OCI-LY7 (cell line): Measurements from ENCODE around the gene OPALIN. TPM values are rescaled to one million over a fixed set of nuclear protein-coding genes. Genes with fewer than 3 reads are reported as not detected.

Source experiments
- BruUV-seq: library from RNA; stranded (reverse); fragments of 400-500 nt; replicated peaks from 2 replicates; lab custom pipeline; 2021; lab: Mats Ljungman, UMichigan
- CTCF ChIA-PET: fragments of 300-600 bp; sonication (Branson Sonifier 250); formaldehyde crosslinking; loops from one replicate; lab custom pipeline; 2022; ENCODE audit warnings: antibody characterized with exemption; ENCODE audit not compliant: unreplicated experiment; lab: Charles Lee
- POLR2A ChIA-PET: fragments of 300-600 bp; sonication (Branson Sonifier 250); formaldehyde crosslinking; loops from one replicate; lab custom pipeline; 2022; ENCODE audit warnings: antibody characterized with exemption; lab: Charles Lee
- DNase-seq: peaks from one replicate; pipeline ENCODE4 v3.0.0-alpha.2; 2015; ENCODE audit warnings: low spot score
- H2AFZ ChIP-seq: fragments of 200-600 bp; sonication (generic), shearing (Covaris generic); 2 replicates; pipeline ENCODE4 v1.6.1; 2014; ENCODE audit warnings: mild to moderate bottlenecking, antibody characterized with exemption, low read length, moderate library complexity
- H3K27ac ChIP-seq: fragments of 200-600 bp; sonication (generic); 2 replicates; pipeline ENCODE4 v1.5.1; 2014; ENCODE audit warnings: mixed run types, low read depth, mild to moderate bottlenecking, moderate library complexity, low read length, inconsistent platforms; ENCODE audit not compliant: poor library complexity, severe bottlenecking
- H3K36me3 ChIP-seq: fragments of 200-600 bp; sonication (generic); 2 replicates; pipeline ENCODE4 v1.6.1; 2014; ENCODE audit warnings: mild to moderate bottlenecking, antibody characterized with exemption, low read length, moderate library complexity, mixed read lengths; ENCODE audit not compliant: insufficient read depth
- H3K4me1 ChIP-seq: fragments of 200-600 bp; sonication (generic); 2 replicates; pipeline ENCODE4 v1.5.1; 2014; ENCODE audit warnings: mild to moderate bottlenecking, low read length; ENCODE audit not compliant: insufficient read depth, poor library complexity, severe bottlenecking
- H3K4me2 ChIP-seq: fragments of 200-600 bp; sonication (generic); 2 replicates; pipeline ENCODE4 v1.6.1; 2014; ENCODE audit warnings: mild to moderate bottlenecking, low read length
- H3K4me3 ChIP-seq: fragments of 200-600 bp; sonication (generic); 2 replicates; pipeline ENCODE4 v1.5.1; 2014; ENCODE audit warnings: mild to moderate bottlenecking, low read depth, low read length; ENCODE audit not compliant: poor library complexity, severe bottlenecking
- H3K79me2 ChIP-seq: fragments of 200-600 bp; sonication (generic); 2 replicates; pipeline ENCODE4 v1.6.1; 2016; ENCODE audit warnings: low read depth, mild to moderate bottlenecking, low read length, moderate library complexity, mixed read lengths; ENCODE audit not compliant: insufficient read depth
- H3K9me2 ChIP-seq: fragments of 200-600 bp; sonication (generic); 2 replicates; pipeline ENCODE4 v1.6.1; 2016; ENCODE audit warnings: mild to moderate bottlenecking, low read length, mixed read lengths; ENCODE audit not compliant: insufficient read depth
- H3K9me3 ChIP-seq: fragments of 200-600 bp; sonication (generic); 2 replicates; pipeline ENCODE4 v1.6.1; 2014; ENCODE audit warnings: mild to moderate bottlenecking, mixed run types, low read length, mixed read lengths
- H4K20me1 ChIP-seq: fragments of 200-600 bp; sonication (generic); 2 replicates; pipeline ENCODE4 v1.6.1; 2014; ENCODE audit warnings: mild to moderate bottlenecking, antibody characterized with exemption, low read length, moderate library complexity, mixed read lengths; ENCODE audit not compliant: insufficient read depth
- EZH2phosphoT487 ChIP-seq: fragments of 200-600 bp; sonication (generic); IDR thresholded peaks from 2 replicates; pipeline ENCODE4 v1.6.1; 2018; ENCODE audit warnings: low read depth, borderline replicate concordance, mild to moderate bottlenecking, mixed run types, antibody characterized with exemption, low read length, moderate library complexity, mixed read lengths
- intact Hi-C: fragments of 100-400 bp; cut with micrococcal nuclease; formaldehyde crosslinking; loops from one replicate; pipeline ENCODE4 v1.10.0; 2022; ENCODE audit not compliant: unreplicated experiment
- total RNA-seq, 2 experiments: library from RNA; depleted of rRNA in 1 of 2; stranded (reverse); fragments of >200 nt in 1 of 2; shearing (Covaris generic) in 1 of 2; gene quantifications; 2 replicates each; pipeline ENCODE4 v1.2.3, GENCODE V29; 2014 to 2022
- TF ChIP-seq, protein P1 (sequence below): fragments of 200-600 bp; sonication (generic); conservative IDR thresholded peaks from 2 replicates; pipeline ENCODE4 v1.5.1; 2014; ENCODE audit warnings: mild to moderate bottlenecking, antibody characterized with exemption, low read length, moderate library complexity, mixed read lengths

OPALIN gene
- total RNA-seq, 2 experiments from 2014 or later: not detected

DNA sequence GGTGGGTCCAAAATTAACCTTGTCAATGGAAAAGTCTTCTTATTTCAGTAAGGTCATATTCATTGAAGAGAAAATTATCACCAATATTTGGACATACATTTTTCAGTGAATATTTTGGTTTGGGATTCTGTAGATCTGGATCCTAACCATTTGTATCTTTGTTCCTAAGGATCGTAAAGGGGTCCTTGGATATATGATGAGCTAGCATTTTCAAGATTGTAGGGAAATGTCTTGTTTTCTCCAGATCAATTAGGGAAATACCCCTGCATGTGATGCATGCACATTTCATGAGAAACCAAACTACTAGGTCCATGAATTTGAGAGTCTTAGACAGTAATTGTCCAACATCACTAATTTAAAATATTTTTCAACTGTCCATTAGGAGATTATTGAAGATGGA lies 36.5 kb downstream of the OPALIN start:
- ChIA-PET CTCF (no interaction called here), POLR2A (interaction anchor here (0.9 to 2.2 kb wide), 3 partner anchors 9 to 52 kb away, joined by 3 to 10 read pairs (median 4); partner anchors contain the start of gene BLNK)
- Histone ChIP-seq H3K9me2 (no peaks in the 10 kb centered on the region; the same call in 1 of the 2 replicates), H3K79me2 (no peaks in the 10 kb centered on the region), H4K20me1 (no peaks in the 10 kb centered on the region), H2AFZ (no peak overlapping the region), H3K27ac (no peak overlapping the region), H3K4me3 (no peak overlapping the region), H3K4me1 (peaks cover 6% of the 10 kb centered on the region), H3K36me3 (no peaks in the 10 kb centered on the region), H3K9me3 (no peaks in the 10 kb centered on the region), H3K4me2 (no peak overlapping the region)
- BruUV-seq: no TSS peak
- no peak for TF ChIP-seq EZH2phosphoT487
- TF ChIP-seq, protein P1, sequence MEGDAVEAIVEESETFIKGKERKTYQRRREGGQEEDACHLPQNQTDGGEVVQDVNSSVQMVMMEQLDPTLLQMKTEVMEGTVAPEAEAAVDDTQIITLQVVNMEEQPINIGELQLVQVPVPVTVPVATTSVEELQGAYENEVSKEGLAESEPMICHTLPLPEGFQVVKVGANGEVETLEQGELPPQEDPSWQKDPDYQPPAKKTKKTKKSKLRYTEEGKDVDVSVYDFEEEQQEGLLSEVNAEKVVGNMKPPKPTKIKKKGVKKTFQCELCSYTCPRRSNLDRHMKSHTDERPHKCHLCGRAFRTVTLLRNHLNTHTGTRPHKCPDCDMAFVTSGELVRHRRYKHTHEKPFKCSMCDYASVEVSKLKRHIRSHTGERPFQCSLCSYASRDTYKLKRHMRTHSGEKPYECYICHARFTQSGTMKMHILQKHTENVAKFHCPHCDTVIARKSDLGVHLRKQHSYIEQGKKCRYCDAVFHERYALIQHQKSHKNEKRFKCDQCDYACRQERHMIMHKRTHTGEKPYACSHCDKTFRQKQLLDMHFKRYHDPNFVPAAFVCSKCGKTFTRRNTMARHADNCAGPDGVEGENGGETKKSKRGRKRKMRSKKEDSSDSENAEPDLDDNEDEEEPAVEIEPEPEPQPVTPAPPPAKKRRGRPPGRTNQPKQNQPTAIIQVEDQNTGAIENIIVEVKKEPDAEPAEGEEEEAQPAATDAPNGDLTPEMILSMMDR: no peak
- intact Hi-C loops: no loop called here
- no peak for DNase-seq

DNA sequence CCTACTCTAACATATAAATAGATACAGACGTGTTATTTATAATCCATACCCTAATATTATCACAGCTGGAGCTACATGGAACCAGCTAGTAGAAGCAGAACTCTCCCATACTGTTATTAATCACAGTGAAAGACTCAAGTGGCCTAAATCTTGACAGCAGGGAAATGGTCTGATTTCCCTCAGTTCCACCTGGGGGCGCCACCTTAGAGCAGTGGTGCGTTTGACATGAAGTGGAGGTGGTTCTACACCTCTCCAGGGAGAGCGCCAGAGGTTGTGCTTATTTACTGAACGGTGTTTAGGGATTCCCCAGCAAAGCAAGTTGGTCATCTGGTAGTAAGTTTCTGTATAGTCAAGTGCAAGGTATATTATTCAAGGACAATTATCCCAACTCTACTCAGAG lies 37.0 kb downstream of the OPALIN start:
- CTCF ChIA-PET: no interaction called here
- H3K4me3 ChIP-seq: no peak overlapping the region
- H3K4me2 ChIP-seq: no peak overlapping the region
- no peak overlapping the region for H2AFZ ChIP-seq
- H3K9me2 ChIP-seq: no peaks in the 10 kb centered on the region; the same call in 1 of the 2 replicates
- H3K36me3 ChIP-seq: no peaks in the 10 kb centered on the region
- POLR2A ChIA-PET: interaction anchor here (0.9 to 2.2 kb wide), 2 partner anchors 9 to 51 kb away, joined by 3 to 10 read pairs; partner anchors contain the start of gene BLNK
- no peaks in the 10 kb centered on the region for H4K20me1 ChIP-seq
- peaks cover 6% of the 10 kb centered on the region for H3K4me1 ChIP-seq
- H3K9me3 ChIP-seq: no peaks in the 10 kb centered on the region
- BruUV-seq: no TSS peak
- H3K79me2 ChIP-seq: no peaks in the 10 kb centered on the region
- no peak overlapping the region for H3K27ac ChIP-seq
- no peak for TF ChIP-seq EZH2phosphoT487
- TF ChIP-seq, protein P1: peak; percentile 66
- intact Hi-C loops: no loop called here
- DNase-seq: no peak

DNA sequence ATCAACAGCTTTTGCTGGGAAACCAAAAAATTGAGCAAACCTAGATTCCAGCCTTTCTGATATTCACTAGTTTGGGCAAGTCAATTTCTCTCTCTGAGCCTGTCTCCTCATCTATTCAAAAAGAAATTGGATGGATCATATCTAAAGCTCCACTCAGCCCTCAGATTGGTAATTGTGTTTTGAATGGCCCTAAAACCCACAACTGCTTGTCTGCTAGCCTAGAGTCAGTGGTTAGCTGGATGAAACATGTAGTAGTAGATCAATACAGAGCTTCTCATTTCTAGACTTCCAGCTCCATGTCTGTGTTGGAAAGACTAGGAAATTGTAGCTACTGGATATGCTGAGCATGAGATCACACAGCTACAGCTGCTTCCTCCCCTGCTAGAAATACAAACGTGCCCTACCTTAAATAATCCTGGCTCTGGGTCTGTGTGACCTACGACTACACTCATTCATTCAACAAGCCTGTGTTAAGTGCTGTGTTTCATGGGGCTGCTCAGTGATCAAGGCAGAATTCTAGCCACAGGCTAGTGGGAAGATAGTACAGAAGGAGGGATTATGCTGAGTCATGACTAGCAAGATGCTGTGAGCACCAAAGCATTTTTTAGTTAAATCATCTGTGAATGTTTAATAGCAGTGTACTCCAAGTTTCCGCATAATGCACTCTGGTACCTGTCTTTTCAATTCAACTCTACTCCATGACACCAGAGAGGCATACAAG lies 38.9 kb downstream of the OPALIN start:
- no peak for DNase-seq
- peaks cover 10% of the 10 kb centered on the region for H3K4me1 ChIP-seq
- ChIA-PET CTCF (interaction anchor here (1.1 kb wide), 1 partner anchor 10 kb away, joined by 5 read pairs; no protein-coding TSS in a partner anchor), POLR2A (interaction anchor here (0.6 to 1.1 kb wide), 5 partner anchors 15 to 307 kb away, joined by 3 to 4 read pairs (median 3); no protein-coding TSS in a partner anchor)
- no peak overlapping the region for H3K4me3 ChIP-seq
- H3K79me2 ChIP-seq: no peaks in the 10 kb centered on the region
- TF ChIP-seq, protein P1: no peak
- TF ChIP-seq EZH2phosphoT487: no peak
- BruUV-seq: no TSS peak
- no peak overlapping the region for H3K27ac ChIP-seq
- H3K9me2 ChIP-seq: no peaks in the 10 kb centered on the region
- peak overlapping the region; percentile 7; the same call in 1 of the 2 replicates for H3K4me2 ChIP-seq
- peak overlapping the region; percentile 36; the same call in 1 of the 2 replicates for H2AFZ ChIP-seq
- H4K20me1 ChIP-seq: no peaks in the 10 kb centered on the region
- H3K9me3 ChIP-seq: no peaks in the 10 kb centered on the region
- intact Hi-C loops: loop anchor here (10.0 kb wide), 1 partner anchor 455 kb away; no protein-coding TSS in a partner anchor
- H3K36me3 ChIP-seq: no peaks in the 10 kb centered on the region
